Common myeloid progenitor, CD34-positive (primary cell): ENCODE data around the gene PLGRKT.

Experiments used
- CTCF ChIA-PET: fragments of 350-600 bp; sonication (Branson Sonifier 250); formaldehyde crosslinking; loops from one replicate; lab custom pipeline; 2021; ENCODE audit warnings: antibody characterized with exemption; lab: Charles Lee
- POLR2A ChIA-PET: fragments of 350-600 bp; sonication (Branson Sonifier 250); formaldehyde crosslinking; loops from one replicate; lab custom pipeline; 2021; ENCODE audit warnings: antibody characterized with exemption; lab: Charles Lee
- DNase-seq, 3 donors: peaks; one replicate each; pipeline versions ENCODE4 v3.0.0 to v3.0.0-alpha.2; 2013
- H3K27ac ChIP-seq, 2 experiments: 1 replicate in 1 of 2; 2 replicates in 1 of 2; pipeline ENCODE4 v1.7.0; 2013; ENCODE audit warnings: inconsistent platforms in 2 of 2, low read length in 2 of 2, mild to moderate bottlenecking in 2 of 2, low read depth in 1 of 2, moderate library complexity in 1 of 2; ENCODE audit not compliant: severe bottlenecking in 2 of 2, insufficient read depth in 1 of 2, poor library complexity in 1 of 2
- H3K27me3 ChIP-seq, 5 experiments: replicated peaks in 2 of 5; 1 replicate in 3 of 5; 2 replicates in 2 of 5; pipeline versions ENCODE4 v1.6.1 to v1.7.0; 2013; ENCODE audit warnings: low read length in 4 of 5, mild to moderate bottlenecking in 2 of 5, moderate library complexity in 2 of 5, inconsistent platforms in 1 of 5; ENCODE audit not compliant: insufficient read depth in 5 of 5, control insufficient read depth in 4 of 5
- H3K36me3 ChIP-seq, 4 experiments: 1 replicate in 2 of 4; 2 replicates in 2 of 4; pipeline versions ENCODE4 v1.6.1 to v1.7.0; 2013; ENCODE audit warnings: low read length in 3 of 4, control low read depth in 1 of 4, mild to moderate bottlenecking in 1 of 4; ENCODE audit not compliant: control insufficient read depth in 4 of 4, insufficient read depth in 4 of 4
- H3K4me1 ChIP-seq, 4 experiments: 1 replicate in 3 of 4; 2 replicates in 1 of 4; pipeline versions ENCODE4 v1.6.1 to v1.7.1; 2013; ENCODE audit warnings: low read length in 3 of 4, mild to moderate bottlenecking in 3 of 4, control low read depth in 1 of 4, inconsistent platforms in 1 of 4, moderate library complexity in 1 of 4; ENCODE audit not compliant: control insufficient read depth in 4 of 4, insufficient read depth in 4 of 4; ENCODE audit errors: control extremely low read depth in 1 of 4
- H3K4me3 ChIP-seq, 7 experiments: 1 replicate in 4 of 7; 2 replicates in 3 of 7; pipeline versions ENCODE4 v1.5.1 to v1.7.0; 2013; ENCODE audit warnings: mild to moderate bottlenecking in 7 of 7, low read length in 6 of 7, moderate library complexity in 6 of 7, inconsistent platforms in 2 of 7, low read depth in 2 of 7, control low read depth in 1 of 7; ENCODE audit not compliant: insufficient read depth in 4 of 7, control insufficient read depth in 1 of 7; ENCODE audit errors: extremely low read depth in 1 of 7
- H3K9me3 ChIP-seq, 5 experiments: 1 replicate in 4 of 5; 2 replicates in 1 of 5; pipeline versions ENCODE4 v1.6.1 to v1.7.1; 2013; ENCODE audit warnings: low read length in 4 of 5, mild to moderate bottlenecking in 2 of 5, inconsistent platforms in 1 of 5, low read depth in 1 of 5, moderate library complexity in 1 of 5; ENCODE audit not compliant: control insufficient read depth in 4 of 5, insufficient read depth in 2 of 5; ENCODE audit errors: control extremely low read depth in 1 of 5
- WGBS: methylation state at CpG from one replicate; pipeline ENCODE4 v1.1.5; 2013; ENCODE audit not compliant: insufficient coverage; 5-methylcytosine and 5-hydroxymethylcytosine counted together

The PLGRKT gene

DNA sequence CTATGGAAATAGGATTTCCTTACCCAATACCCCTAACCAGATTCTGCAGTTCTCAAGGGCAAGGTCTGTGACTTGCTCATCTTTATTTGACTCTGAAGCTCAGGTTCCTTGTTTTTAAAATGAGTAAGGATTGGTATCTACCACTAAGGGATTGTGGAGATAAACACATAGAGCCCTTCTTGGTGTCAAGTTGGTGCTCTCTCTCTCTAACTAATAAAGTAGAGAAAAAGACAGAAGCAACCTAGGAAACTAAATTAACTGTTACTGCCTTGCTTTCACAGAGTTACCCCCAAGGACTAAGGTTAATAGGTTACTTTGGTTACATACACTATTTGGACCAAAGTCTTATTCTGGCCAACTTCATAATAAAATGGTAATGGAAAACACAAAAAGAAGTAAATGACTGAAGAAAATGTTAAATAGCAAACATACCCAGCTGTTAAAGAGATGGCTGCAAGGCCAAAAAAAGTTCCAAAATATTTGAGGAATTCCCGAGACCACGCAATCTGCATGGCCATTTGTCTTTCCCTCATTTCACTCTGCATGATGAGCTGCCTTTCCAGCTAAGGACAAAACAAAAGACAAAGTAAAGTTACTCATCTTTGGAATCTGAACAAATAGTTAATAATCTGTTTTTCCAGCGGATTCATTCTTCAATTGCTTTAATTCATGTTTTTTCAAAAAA lies 76.3 kb downstream of the PLGRKT start:
- CTCF ChIA-PET, result no interaction called here
- POLR2A ChIA-PET, result no interaction called here

DNA sequence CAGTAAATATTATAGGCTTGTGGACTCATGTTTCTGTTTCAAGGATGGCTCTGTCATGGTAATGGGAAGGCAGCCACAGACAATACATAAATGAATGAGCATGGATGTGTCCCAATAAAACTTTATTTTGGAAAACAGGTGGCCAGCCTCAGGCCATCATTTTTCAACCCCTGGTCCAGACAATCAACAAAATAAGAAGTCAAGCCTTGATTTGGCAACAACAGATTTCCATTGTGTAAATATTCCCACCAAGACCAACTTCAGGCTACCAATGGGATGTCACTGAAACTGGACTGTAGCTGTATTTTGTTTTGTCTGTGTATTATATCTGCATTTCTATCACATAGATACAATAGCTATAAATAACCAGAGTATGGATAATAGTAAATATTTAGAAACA lies 77.4 kb downstream of the PLGRKT start:
- Histone ChIP-seq H3K4me1 (no peaks in the 10 kb centered on the region), H3K27me3 (no peaks in the 10 kb centered on the region), H3K27ac (no peak overlapping the region), H3K9me3 (no peaks in the 10 kb centered on the region), H3K36me3 (peaks cover 4 to 8% (median 5%) of the 10 kb centered on the region in 4 experiments), H3K4me3 (no peak overlapping the region)
- ChIA-PET CTCF (no interaction called here), POLR2A (no interaction called here)
- DNase-seq, result no peak

More for the DNA sequence above, 76.3 kb downstream of the PLGRKT start:
- Histone ChIP-seq H3K4me1 (no peaks in the 10 kb centered on the region), H3K27ac (no peak overlapping the region), H3K27me3 (no peaks in the 10 kb centered on the region), H3K4me3 (no peak overlapping the region), H3K9me3 (no peaks in the 10 kb centered on the region), H3K36me3 (peaks cover 4 to 7% (median 5%) of the 10 kb centered on the region in 4 experiments)
- DNase-seq, result no peak
- WGBS, result 100% methylated on average over 3 of the region's 3 CpGs

DNA sequence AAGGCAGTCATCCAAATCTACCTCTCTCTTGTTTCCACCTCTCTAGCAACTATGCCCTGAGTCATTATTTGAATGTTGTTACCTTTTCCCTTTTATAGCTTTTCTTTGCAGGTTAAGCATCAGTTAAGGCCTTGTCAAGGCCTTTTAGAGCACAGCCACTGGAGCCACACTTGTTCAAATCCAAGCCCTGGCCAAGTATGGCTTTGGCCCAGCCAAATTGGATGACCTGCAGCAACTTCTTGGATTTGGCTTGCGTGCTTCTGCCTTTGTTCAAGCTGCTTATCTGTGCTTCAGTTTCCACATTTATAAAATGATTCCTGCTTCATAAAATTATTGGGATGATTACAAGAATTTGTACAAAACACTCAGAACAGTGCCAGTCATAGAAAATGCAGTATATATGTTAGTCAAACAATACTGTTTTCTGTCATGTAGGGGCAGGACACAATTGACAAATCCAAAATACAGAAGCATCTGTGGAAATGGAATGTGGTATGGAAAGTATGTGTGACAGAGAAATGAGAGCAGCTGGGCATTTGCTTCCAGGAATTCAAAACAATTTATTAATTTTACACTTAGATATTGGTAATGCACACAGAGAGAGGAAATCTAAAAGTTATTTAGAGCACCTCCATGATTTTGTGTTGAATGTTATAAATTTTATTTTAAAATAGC lies 80.2 kb downstream of the PLGRKT start:
- POLR2A ChIA-PET, result no interaction called here
- peaks cover 0 to 3% (median 0%) of the 10 kb centered on the region in 4 experiments for H3K4me1 ChIP-seq
- WGBS, result no CpG with 5 or more reads among the region's 1 CpG
- no peak overlapping the region for H3K27ac ChIP-seq
- peaks cover 4 to 8% (median 5%) of the 10 kb centered on the region in 4 experiments for H3K36me3 ChIP-seq
- H3K9me3 ChIP-seq, result no peaks in the 10 kb centered on the region
- no peak overlapping the region for H3K4me3 ChIP-seq
- no peaks in the 10 kb centered on the region for H3K27me3 ChIP-seq
- CTCF ChIA-PET, result no interaction called here
- DNase-seq, result no peak

DNA sequence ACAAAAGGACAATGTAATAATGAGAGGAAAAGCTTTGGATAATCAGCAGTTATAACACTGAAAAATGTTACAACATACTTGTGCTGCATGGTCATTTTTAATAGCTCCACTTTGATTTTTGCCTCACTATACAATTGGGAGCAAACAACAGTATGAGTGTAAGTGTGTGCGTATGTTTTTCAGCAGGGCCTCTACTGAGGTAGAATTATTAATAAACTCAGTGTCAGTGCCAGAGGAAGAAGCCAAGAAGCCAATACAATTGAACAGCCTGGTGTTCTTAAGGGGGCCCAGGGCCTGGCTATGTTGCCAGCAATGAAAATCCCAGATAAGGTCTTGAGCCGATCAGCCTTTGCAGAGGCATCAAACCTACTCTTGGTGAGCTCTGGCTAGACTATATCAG lies 81.9 kb downstream of the PLGRKT start:
- CTCF ChIA-PET, result no interaction called here

DNA sequence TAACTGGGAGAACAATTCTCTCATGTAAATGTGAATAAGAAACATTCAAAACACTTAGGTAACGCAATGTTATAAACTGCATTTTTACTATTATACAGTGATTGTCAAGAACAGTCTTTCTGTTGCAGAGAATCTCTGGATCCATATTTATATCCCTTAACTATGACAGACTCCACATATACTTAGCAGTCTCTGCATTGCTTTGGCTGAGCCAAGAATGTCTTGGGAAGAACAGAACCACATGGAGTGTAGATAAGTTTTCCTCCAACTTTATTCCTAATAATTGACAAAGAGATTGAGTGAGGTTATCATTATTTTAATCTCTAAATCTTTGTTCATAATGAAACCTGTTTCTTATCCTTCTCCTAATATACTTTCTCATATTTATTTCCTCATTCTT lies 82.5 kb downstream of the PLGRKT start:
- peaks cover 0 to 4% (median 0%) of the 10 kb centered on the region in 4 experiments for H3K4me1 ChIP-seq
- no CpG with 5 or more reads among the region's 1 CpG for WGBS
- H3K4me3 ChIP-seq, result no peak overlapping the region
- no peak for DNase-seq
- H3K27me3 ChIP-seq, result no peaks in the 10 kb centered on the region
- no peak overlapping the region for H3K27ac ChIP-seq
- peaks cover 0 to 8% (median 0%) of the 10 kb centered on the region in 5 experiments for H3K9me3 ChIP-seq
- ChIA-PET CTCF (no interaction called here), POLR2A (no interaction called here)
- H3K36me3 ChIP-seq, result peaks cover 2 to 8% (median 3%) of the 10 kb centered on the region in 4 experiments

More for the DNA sequence above, 81.9 kb downstream of the PLGRKT start:
- POLR2A ChIA-PET, result no interaction called here
- Histone ChIP-seq H3K4me3 (no peak overlapping the region), H3K27me3 (no peaks in the 10 kb centered on the region), H3K27ac (no peak overlapping the region), H3K9me3 (peaks cover 0 to 4% (median 0%) of the 10 kb centered on the region in 5 experiments), H3K4me1 (peaks cover 0 to 4% (median 0%) of the 10 kb centered on the region in 4 experiments), H3K36me3 (peaks cover 3 to 8% (median 4%) of the 10 kb centered on the region in 4 experiments)
- 93% methylated on average over 2 of the region's 2 CpGs for WGBS
- DNase-seq, result no peak

DNA sequence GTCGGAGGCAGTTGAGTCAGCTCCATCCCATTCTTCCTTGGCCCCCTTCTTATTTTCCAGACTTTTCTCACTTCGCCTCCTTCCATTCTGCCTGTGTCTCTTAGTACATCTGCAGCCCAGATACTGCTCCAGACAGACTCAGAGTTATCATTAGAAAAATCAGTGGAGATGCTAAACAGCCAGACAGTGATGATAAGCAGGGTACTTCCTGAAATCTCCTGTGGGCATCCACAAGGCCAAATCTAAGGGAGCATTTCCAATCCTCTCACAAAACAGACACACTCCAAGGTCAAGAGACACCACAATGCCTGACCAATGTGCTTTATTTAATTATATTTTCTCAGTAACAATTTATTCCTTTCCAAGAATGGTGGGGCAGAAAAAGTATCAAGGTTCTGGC lies 83.5 kb downstream of the PLGRKT start:
- WGBS, result 93% methylated on average over 2 of the region's 2 CpGs
- Histone ChIP-seq H3K9me3 (peaks cover 0 to 9% (median 0%) of the 10 kb centered on the region in 5 experiments), H3K4me1 (peaks cover 0 to 4% (median 0%) of the 10 kb centered on the region in 4 experiments), H3K36me3 (peaks cover 0 to 8% (median 3%) of the 10 kb centered on the region in 4 experiments), H3K27me3 (no peaks in the 10 kb centered on the region), H3K27ac (no peak overlapping the region), H3K4me3 (no peak overlapping the region)
- DNase-seq, result no peak
- ChIA-PET CTCF (no interaction called here), POLR2A (no interaction called here)

DNA sequence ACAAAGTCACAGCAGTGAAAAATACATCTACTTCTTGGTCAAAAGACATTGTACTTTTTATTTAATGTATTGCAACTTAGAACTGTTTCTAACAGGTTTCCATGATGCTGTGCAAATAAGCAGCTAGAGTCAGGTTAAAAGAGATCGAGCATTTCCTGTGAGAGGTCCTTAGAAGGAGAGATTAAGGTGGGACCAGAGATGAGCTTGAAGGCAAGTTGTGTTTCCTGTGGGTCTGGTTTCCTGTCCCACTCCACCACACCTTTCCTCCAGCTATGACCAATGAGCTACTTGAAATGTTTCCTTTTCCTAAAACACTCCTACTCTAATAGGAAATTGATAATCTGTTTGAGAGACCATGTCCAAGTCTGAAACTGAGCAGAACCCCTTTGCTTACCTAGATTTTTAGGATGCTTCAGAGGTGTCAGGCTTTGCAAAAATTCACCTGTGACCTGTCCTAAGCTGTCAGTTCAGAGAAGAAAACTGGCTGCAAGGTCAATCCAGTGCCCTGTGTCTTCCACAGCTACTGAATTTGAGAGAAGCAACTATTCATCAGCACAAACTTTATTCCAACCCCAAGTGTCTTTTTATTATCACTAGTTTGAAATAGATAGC lies 85.0 kb downstream of the PLGRKT start:
- CTCF ChIA-PET, result no interaction called here
- H3K27me3 ChIP-seq, result no peaks in the 10 kb centered on the region
- peaks cover 0 to 10% (median 0%) of the 10 kb centered on the region in 5 experiments for H3K9me3 ChIP-seq
- no peak for DNase-seq
- peaks cover 0 to 8% (median 2%) of the 10 kb centered on the region in 4 experiments for H3K36me3 ChIP-seq
- WGBS, result 100% methylated on average over 1 of the region's 1 CpG
- POLR2A ChIA-PET, result no interaction called here
- no peak overlapping the region for H3K4me3 ChIP-seq
- no peak overlapping the region for H3K27ac ChIP-seq
- peaks cover 0 to 4% (median 0%) of the 10 kb centered on the region in 4 experiments for H3K4me1 ChIP-seq
